HG03280 (cell line): ENCODE results near the gene CCNY.

Experiments used
- ATAC-seq: cut with Tn5 transposase; IDR thresholded peaks from one replicate; pipeline ENCODE4 v1.9.1; 2021; ENCODE audit warnings: mild to moderate bottlenecking, moderate library complexity; ENCODE audit not compliant: unreplicated experiment

CCNY gene

DNA sequence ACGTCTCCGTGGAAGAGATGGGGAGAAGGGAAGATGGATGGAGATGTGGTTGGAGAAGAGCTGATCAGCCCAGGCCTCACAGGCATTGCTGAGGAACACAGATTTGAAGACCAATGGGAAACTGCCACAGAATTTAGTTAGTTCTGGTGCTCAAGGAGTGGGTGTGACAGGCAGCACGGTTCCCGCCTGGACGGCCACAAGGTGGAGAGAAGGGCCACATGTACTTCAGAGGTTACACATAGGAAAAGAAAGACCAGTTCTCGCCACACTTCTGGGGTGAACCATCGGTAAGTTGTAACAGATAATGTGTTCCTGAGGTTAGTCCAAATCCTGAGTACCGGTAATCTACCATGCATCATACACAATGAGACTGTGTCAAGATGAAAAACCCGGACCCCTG is 239.3 kb downstream of the CCNY start:
- ATAC-seq, result no peak

- no peak for ATAC-seq
Observed at GRCh38 chr10:35576730-35577129, 240.4 kb downstream of the CCNY start.

GRCh38 chr10:35577926-35578617 is 241.8 kb downstream of the CCNY start:
- ATAC-seq, result no peak

DNA sequence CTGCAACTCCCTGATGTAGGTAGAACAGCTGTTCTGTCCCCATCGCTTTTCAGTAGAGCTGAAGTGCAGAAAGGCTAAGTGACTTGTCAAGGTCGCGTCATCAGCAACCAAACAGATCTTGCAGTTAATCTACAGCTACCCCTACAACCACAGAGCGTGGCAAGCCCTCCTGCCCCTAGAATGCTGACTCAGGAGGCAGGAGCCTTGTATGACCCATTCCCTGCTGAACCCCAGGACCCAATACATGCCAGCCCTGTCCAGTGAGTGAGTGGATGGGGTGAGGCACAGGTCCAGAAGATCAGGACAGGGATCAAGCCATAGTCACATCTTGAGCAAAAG is 242.3 kb downstream of the CCNY start:
- no peak for ATAC-seq

DNA sequence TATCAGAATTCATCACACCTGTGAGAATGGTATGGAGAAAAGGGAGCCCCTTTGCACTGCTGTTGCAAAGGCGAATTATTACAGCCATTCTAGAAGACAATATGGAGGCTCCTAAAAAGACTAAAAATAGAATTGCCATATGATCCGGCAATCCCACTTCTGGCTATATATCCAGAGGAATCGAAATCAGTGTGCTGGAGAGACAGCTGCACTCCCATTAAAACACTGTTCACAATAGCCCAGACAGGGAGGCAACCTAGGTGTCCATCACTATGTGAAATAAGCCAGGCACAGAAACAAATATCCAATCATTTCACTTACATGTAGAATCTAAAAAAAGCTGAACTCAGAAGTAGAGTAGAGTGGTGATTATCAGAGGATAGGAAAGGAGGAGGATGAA is 242.8 kb downstream of the CCNY start:
- ATAC-seq, result no peak

GRCh38 chr10:35579726-35580422 is 243.6 kb downstream of the CCNY start:
- no peak for ATAC-seq

- no peak for ATAC-seq
Observed at GRCh38 chr10:35580423-35580770, 244.1 kb downstream of the CCNY start.

GRCh38 chr10:35581655-35582054 is 245.3 kb downstream of the CCNY start:
- ATAC-seq, result no peak

DNA sequence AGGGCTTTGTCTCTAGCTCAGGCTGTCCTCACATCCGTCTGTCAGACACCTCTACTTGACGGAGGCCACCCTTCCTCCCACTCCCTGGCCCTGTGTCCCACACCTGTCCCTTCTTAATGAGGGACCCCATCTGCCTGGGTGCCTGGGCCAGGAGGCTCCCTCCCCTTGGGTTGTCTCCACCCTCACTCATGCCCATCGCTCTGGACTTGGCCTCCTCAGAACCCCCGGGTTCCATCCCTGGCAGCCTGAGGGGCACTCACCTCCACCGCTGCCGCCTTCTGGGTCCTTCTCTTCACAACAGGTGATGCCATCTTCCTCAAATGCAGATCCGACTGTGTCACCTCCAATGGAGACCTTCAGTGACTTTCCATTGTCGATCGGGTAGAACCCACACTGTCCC is 248.6 kb downstream of the CCNY start:
- ATAC-seq, result no peak

GRCh38 chr10:35585356-35585755 is 249.0 kb downstream of the CCNY start:
- no peak for ATAC-seq

DNA sequence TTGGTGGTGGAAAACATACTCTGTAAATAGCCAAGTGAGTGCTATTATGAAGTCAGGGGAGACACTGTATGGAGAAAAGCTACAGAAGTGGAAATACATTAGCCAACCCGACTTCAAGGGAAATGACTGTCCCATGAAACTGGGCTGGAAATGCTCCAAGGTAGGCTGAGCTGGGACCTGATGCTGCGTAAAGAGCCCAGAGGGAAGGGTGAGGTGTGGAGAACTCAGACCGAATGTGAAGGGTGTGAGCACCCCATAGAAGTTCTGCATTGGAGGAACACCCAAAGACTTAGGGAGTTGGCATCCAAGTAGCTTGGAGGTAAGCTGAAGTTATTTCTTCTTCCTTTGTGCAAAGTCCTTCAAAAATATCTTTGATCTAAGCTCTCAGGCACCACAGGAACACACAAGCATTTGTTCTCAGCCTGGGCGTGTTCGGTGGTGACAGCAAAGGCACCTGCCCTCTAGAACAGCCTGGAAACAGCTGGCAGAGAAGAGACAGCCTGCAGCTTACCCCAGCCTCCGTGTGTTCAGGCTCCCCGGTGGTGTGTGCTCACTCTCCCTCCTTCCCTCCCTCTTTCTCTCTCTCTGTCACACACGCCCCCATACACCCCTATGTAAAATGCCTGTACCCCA is 249.7 kb downstream of the CCNY start:
- no peak for ATAC-seq

GRCh38 chr10:35588836-35589235 is 252.5 kb downstream of the CCNY start:
- no peak for ATAC-seq

DNA sequence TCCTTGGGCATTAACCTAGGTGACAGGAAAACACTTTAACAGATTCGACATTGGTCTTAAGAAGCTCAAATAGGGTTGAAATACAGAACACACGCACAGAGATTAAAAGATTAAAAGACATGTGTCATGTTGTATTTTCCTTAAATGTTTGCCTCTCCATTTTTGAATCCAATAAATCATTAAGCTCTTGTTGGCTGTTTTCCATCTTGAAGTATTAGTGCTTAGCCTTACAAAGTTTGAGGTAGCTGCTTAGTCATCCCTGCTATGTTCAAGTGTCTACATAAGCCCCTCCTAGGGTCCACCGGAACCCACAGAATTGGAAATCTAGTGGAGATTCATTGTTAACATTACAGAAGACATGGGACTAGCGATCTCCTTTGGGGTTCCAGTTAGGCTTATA is 256.1 kb downstream of the CCNY start:
- ATAC-seq, result no peak

DNA sequence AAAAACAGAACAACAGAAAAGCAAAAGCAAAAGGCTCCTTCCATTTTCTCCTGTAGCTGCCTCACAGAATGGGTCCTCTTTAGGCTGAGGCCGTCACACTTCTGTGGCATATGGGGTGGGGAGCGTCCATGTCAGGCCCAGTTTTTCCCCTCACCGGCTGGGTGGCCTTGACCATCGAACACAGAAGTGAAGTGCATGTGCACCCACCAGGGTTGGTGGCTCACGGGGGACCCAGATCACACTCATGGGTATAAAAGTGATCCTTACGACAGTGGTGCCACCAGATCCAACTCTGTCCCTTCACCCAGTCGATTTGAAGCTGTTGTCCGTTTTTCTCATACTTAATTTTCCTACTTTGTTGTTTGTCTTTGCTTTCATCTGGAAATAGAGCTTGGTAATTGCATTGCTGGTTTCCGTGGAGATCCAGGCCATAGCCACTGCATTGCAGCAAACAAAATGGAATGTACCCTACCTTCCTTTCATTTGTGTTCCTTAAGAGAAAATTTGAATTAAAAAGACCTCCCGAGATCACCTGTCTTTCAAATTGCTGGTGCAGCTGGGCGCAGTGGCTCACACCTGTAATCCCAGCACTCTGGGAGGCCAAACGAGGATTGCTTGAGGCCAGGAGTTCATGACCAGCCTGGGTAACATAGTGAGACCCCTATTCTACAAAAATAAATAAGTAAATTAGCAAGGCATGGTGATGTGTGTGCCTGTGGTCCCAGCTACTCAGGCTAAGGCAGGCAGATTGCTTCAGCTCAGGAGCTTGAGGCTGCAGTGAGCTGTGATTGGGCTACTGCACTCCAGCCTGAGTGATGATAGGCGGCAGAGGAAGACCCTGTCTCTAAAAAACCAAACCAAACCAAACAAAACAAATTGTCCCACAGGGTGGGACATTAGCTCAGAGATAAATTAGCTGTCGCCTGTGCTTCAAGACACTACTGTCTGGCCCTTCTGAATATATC is 258.1 kb downstream of the CCNY start:
- ATAC-seq, result no peak

DNA sequence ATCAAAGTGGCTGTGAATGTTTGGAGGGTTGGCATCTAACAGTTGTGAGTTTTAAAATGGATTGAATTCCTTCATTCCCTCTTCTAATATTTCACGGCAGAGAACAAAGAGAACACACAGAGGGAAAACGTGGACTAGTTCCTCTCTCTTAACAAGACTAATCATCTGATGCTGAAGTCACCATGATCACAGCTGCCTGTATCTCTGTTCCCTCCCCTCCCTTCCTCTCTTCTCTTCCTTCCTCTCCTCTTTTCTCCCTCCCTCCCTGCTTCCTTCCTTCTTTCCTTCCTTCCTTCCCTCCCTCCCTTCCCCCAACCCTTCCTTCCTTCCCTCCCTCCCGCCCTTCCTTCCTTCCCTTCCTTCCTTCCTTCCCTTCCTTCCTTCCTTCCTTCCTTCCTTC is 258.8 kb downstream of the CCNY start:
- ATAC-seq, result no peak

- no peak for ATAC-seq
Observed at GRCh38 chr10:35598379-35598778, 262.1 kb downstream of the CCNY start.

- ATAC-seq, result no peak
Observed at GRCh38 chr10:35600193-35600592, 263.9 kb downstream of the CCNY start.

GRCh38 chr10:35605191-35605590 is 268.9 kb downstream of the CCNY start, which contains the start of gene GJD4:
Gene GJD4, plus strand, starts transcription at chr10:35605341. Its CDS starts 227 bp downstream, at chr10:35605568.
- no peak for ATAC-seq

DNA sequence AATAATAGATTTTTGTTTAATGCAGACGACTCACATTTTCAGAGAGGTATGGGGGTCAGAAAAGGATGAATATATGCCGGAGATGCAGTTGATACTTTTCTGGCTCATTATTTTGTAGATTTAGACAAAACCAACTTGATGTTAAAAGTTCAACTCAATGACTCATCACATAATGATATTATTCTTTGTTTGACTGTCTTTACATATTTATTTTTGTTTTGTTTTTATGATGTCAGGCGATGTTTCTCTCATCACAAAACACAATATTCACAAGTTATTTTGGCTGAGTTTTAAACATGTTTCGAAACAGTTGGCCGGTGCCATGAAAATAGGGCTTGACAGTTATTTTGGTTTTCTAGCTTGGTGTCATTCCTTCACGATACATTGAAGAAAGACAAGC is 270.1 kb downstream of the CCNY start:
- no peak for ATAC-seq

DNA sequence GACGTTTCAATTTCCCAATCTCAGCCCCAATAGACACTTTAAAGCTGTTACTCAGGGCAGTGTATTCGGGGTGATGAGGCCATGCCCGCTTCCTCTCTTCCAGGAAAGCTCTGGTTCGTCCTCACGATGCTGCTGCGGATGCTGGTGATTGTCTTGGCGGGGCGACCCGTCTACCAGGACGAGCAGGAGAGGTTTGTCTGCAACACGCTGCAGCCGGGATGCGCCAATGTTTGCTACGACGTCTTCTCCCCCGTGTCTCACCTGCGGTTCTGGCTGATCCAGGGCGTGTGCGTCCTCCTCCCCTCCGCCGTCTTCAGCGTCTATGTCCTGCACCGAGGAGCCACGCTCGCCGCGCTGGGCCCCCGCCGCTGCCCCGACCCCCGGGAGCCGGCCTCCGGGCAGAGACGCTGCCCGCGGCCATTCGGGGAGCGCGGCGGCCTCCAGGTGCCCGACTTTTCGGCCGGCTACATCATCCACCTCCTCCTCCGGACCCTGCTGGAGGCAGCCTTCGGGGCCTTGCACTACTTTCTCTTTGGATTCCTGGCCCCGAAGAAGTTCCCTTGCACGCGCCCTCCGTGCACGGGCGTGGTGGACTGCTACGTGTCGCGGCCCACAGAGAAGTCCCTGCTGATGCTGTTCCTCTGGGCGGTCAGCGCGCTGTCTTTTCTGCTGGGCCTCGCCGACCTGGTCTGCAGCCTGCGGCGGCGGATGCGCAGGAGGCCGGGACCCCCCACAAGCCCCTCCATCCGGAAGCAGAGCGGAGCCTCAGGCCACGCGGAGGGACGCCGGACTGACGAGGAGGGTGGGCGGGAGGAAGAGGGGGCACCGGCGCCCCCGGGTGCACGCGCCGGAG is 271.4 kb downstream of the CCNY start:
- no peak for ATAC-seq
